ENCODE measurements around the gene MTHFD2.

MTHFD2 gene

GRCh38 chr2:74194799-74195198 lies 3.6 kb upstream of the MTHFD2 start:
- no peak for TF ChIP-seq CTCF (IDR thresholded peaks at IDR 0.05; ENCODE audit: insufficient read depth, low read depth, low read length, missing control alignments)
- H3K4me3 ChIP-seq (ENCODE audit: low read depth, low read length) = no peak overlapping the region
- DNase-seq (ENCODE audit: low read depth) = no peak

- TF ChIP-seq CTCF (IDR thresholded peaks at IDR 0.05; ENCODE audit: insufficient read depth, low read depth, low read length, missing control alignments) = no peak
- DNase-seq (ENCODE audit: low read depth) = no peak
- H3K4me3 ChIP-seq (ENCODE audit: low read depth, low read length) = no peak overlapping the region
Measured at GRCh38 chr2:74197049-74197448, 1.4 kb upstream of the MTHFD2 start.

- DNase-seq (ENCODE audit: low read depth) = no peak
- TF ChIP-seq CTCF (IDR thresholded peaks at IDR 0.05; ENCODE audit: insufficient read depth, low read depth, low read length, missing control alignments) = no peak
- H3K4me3 ChIP-seq (ENCODE audit: low read depth, low read length) = peak overlapping the region; percentile 97
Measured at GRCh38 chr2:74198023-74198460, 373 bp upstream of the MTHFD2 start.

GRCh38 chr2:74199275-74199701 lies 873 bp downstream of the MTHFD2 start:
- H3K4me3 ChIP-seq (ENCODE audit: low read depth, low read length) = peak overlapping the region; percentile 97
- no peak for TF ChIP-seq CTCF (IDR thresholded peaks at IDR 0.05; ENCODE audit: insufficient read depth, low read depth, low read length, missing control alignments)
- DNase-seq (ENCODE audit: low read depth) = no peak

- no peak for TF ChIP-seq CTCF (IDR thresholded peaks at IDR 0.05; ENCODE audit: insufficient read depth, low read depth, low read length, missing control alignments)
- H3K4me3 ChIP-seq (ENCODE audit: low read depth, low read length) = peak overlapping the region; percentile 97
- no peak for DNase-seq (ENCODE audit: low read depth)
Measured at GRCh38 chr2:74199871-74200305, 1.5 kb downstream of the MTHFD2 start.

- H3K4me3 ChIP-seq (ENCODE audit: low read depth, low read length) = 0 out of 2 replicates have a peak overlapping the region, but pooled peaks have one; percentile 3
- DNase-seq (ENCODE audit: low read depth) = no peak
- TF ChIP-seq CTCF (IDR thresholded peaks at IDR 0.05; ENCODE audit: insufficient read depth, low read depth, low read length, missing control alignments) = no peak
Measured at GRCh38 chr2:74201196-74201595, 2.8 kb downstream of the MTHFD2 start.

- no peak for DNase-seq (ENCODE audit: low read depth)
- no peak for TF ChIP-seq CTCF (IDR thresholded peaks at IDR 0.05; ENCODE audit: insufficient read depth, low read depth, low read length, missing control alignments)
- H3K4me3 ChIP-seq (ENCODE audit: low read depth, low read length) = no peak overlapping the region
Measured at GRCh38 chr2:74201596-74201995, 3.2 kb downstream of the MTHFD2 start.

All from GM12865 (cell line).